Measurements from ENCODE around the gene FOXN4.

- TF ChIP-seq CTCF (IDR thresholded peaks at IDR 0.05) (no peak), POLR2A (IDR thresholded peaks at IDR 0.05) (no peak)
Measured at GRCh38 chr12:109239691-109240090, 69.4 kb downstream of the FOXN4 start.
